Measurements from ENCODE around the gene SMAD6. TPM values are rescaled to one million over a fixed set of nuclear protein-coding genes. Genes with fewer than 3 reads are reported as not detected.

The SMAD6 gene
- total and polyA plus RNA-seq, 12 donors, result 6.6 to 43.4 (median 19.7) TPM

DNA sequence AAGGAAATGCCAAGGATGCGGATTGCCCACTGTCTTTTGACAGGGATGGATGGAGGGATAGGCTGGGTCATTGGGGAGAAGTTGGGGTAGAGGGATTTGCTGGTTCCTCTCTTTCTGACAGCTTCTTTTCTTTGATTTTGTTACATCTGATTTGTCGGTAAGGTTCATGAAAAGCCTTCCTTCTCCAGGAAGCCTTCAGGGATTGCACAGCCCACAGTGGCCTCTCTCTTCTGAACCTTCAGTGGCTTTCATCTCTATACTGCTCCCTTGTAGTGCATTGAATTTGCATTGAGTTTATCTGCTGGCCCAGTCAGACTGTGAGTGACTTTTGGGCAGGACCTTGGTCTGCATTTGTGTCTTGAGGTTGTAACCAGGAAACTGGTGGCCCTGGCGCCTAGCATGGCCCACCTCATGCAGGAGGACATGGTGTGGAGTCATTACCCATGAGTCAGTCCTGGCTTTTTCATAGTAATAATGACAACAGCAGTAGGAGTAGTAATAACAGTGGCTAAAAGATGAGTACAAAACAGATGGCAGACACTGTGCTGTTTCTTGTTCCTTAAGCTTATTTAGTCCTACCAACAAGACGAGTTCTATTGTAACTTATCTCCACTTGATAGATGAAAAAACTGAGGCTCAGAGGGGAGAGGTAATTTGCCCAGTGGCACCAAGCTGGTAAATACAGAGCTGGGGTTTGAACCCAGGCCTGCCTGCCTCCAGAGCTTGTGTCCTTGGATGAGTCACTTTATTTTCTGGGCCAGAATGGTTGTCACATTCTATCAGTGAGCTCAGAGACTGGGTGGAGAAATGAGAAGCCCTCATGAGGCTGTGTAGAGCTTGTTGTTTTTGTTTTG, 28.4 kb downstream of the SMAD6 start:
- no peaks in the 10 kb centered on the region for H3K9me3 ChIP-seq
- H3K4me3 ChIP-seq, result no peak overlapping the region
- peaks cover 0 to 13% (median 0%) of the 10 kb centered on the region in 9 donors for H3K36me3 ChIP-seq
- no peak for DNase-seq
- no peaks in the 10 kb centered on the region for H3K27me3 ChIP-seq
- peaks cover 6 to 46% (median 24%) of the 10 kb centered on the region in 9 donors for H3K4me1 ChIP-seq
- TF ChIP-seq CTCF (IDR thresholded peaks at IDR 0.05), result no peak
- intact Hi-C loops (cut with DNase I), result loop anchor here in 1 of 10 donors (5.0 kb wide), 1 partner anchor 42 kb away; no protein-coding TSS in a partner anchor
- H3K27ac ChIP-seq, result no peak overlapping the region
- ATAC-seq, result peak in 1 of 8 donors; percentile 38
- 93 to 95% methylated on average over 4 of the region's 4 CpGs for WGBS, 2 donors

GRCh38 chr15:66733976-66734375, 31.9 kb downstream of the SMAD6 start:
- no peak overlapping the region for H3K4me3 ChIP-seq
- no peak for DNase-seq

DNA sequence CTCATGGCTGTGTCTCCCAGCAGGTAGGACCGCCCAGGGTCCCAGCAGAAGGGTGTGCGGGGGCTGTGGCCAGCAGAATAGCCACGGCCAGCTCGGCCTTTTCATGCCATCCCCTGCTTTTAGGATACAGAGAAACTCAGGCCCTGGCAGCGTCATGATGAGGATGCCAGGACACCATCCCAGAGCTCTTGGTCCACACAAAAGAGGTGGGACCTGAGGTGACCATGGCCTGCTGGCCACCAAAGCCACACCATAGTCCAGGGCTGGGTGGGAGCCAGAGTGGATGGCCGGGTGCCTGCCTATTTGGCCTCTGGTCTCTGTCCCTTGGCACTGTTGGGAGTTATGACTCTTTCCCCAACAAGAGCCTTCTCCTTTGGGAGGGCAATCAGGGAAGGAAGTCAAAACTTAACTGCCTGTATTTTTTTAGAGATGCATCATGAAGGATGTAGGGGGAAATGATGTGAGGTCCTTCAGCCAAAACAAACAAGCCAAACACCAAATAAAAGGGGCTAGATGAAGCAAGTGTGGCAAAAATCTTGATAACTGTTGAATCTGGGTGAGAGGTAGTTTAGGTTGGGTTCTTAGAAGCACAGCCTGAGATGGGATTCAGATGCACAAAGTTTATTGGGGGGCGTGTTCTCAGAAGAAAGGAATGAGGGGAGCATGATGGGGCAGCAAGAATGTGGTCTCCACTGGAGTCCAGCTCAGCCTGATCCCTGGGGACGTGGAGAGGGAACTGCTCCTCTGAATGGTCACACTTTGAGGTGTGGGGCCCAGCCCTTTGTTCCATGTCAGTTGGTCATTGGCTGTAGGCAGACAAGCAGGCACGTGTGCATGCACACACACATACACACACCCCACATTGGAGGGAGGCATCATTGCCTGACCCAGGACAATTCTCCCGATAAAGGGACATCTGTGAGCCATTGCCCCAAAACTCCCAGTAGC, 33.2 kb downstream of the SMAD6 start:
- Histone ChIP-seq H3K4me3 (no peak overlapping the region), H3K4me1 (peaks cover 12 to 72% (median 42%) of the 10 kb centered on the region in 9 donors), H3K27me3 (no peaks in the 10 kb centered on the region), H3K36me3 (no peaks in the 10 kb centered on the region), H3K9me3 (no peaks in the 10 kb centered on the region), H3K27ac (peak overlapping the region in 3 of 10 donors; percentile 39 to 58 (median 42))
- no peak for DNase-seq
- TF ChIP-seq CTCF (IDR thresholded peaks at IDR 0.05), result no peak
- peak in 6 of 8 donors; percentile 6 to 44 (median 18) for ATAC-seq
- intact Hi-C loops (cut with DNase I), result loop anchor here in 1 of 10 donors (5.0 kb wide), 1 partner anchor 37 kb away; no protein-coding TSS in a partner anchor
- 80 to 81% methylated on average over 10 of the region's 10 CpGs for WGBS, 2 donors

More at GRCh38 chr15:66733976-66734375, 31.9 kb downstream of the SMAD6 start:
- intact Hi-C loops (cut with DNase I), result loop anchor here in 1 of 10 donors (5.0 kb wide), 1 partner anchor 38 kb away; no protein-coding TSS in a partner anchor
- H3K27ac ChIP-seq, result peak overlapping the region in 7 of 10 donors; percentile 2 to 58 (median 18)
- no peaks in the 10 kb centered on the region for H3K9me3 ChIP-seq
- no peaks in the 10 kb centered on the region for H3K27me3 ChIP-seq
- H3K4me1 ChIP-seq, result peaks cover 12 to 67% (median 48%) of the 10 kb centered on the region in 9 donors
- ATAC-seq, result peak in 7 of 8 donors; percentile 12 to 48 (median 26)
- TF ChIP-seq CTCF (IDR thresholded peaks at IDR 0.05), result no peak
- H3K36me3 ChIP-seq, result peaks cover 0 to 5% (median 0%) of the 10 kb centered on the region in 9 donors
- 66 to 70% methylated on average over 11 of the region's 11 CpGs for WGBS, 2 donors

DNA sequence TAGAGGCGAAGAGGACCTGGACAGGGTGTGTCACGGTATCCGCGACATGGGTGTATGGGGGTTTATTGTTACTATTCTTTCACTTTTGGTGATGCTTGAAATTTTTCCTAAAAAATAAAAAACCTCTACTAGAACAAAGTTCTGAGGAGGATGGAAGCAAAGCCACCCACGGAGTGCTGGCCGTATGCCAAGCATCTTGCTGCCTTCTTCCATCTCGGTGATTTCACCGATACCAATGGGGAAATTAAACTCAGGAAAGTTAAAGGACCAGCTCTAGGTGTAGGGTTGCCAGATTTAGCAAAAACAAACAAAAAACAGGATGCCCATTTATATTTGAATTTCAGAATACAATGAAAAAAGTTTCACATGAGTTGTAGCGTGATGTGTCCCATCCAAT, 33.9 kb downstream of the SMAD6 start:
- Histone ChIP-seq H3K4me3 (no peak overlapping the region), H3K27ac (peak overlapping the region in 1 of 10 donors; percentile 42), H3K9me3 (no peaks in the 10 kb centered on the region), H3K36me3 (no peaks in the 10 kb centered on the region), H3K27me3 (no peaks in the 10 kb centered on the region), H3K4me1 (peaks cover 15 to 79% (median 41%) of the 10 kb centered on the region in 9 donors)
- DNase-seq (no peak), ATAC-seq (no peak)
- no peak for TF ChIP-seq CTCF (IDR thresholded peaks at IDR 0.05)
- WGBS, 2 donors, result 66 to 69% methylated on average over 9 of the region's 9 CpGs
- intact Hi-C loops (cut with DNase I), result no loop called here

All from heart right ventricle (tissue), 16 donors.